Embryonic facial prominence (tissue), 1 donor: ENCODE data around the gene PHF14.

ENCODE experiments used
- DNase-seq: peaks from one replicate; pipeline ENCODE4 v3.0.0-alpha.2; 2016; ENCODE audit errors: extremely low spot score

The PHF14 gene

GRCh38 chr7:11170863-11171568, 197.3 kb downstream of the PHF14 start:
- no peak for DNase-seq

- DNase-seq = no peak
Measured at GRCh38 chr7:11171569-11172192, 198.0 kb downstream of the PHF14 start.

GRCh38 chr7:11172835-11173234, 199.2 kb downstream of the PHF14 start:
- no peak for DNase-seq

DNA sequence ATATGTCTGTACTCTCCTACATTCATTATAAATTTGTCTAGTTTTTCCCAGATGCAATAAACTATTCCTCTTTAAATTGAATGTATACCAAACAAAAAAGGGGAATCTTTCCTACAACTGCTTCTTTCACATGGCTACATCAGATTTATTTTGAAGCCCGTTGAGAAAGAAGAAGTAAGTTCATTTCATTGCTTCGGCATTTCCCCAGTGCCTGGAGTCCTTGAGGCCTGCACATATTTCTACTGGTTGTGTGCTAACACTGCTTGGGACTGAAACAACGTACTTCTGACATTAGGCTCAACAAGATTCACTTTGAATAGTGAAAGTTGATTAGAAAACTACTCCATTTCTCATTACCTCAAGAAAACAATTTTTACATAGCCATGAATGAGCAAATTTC, 201.7 kb downstream of the PHF14 start:
- no peak for DNase-seq

- no peak for DNase-seq
Measured at GRCh38 chr7:11175887-11176286, 202.2 kb downstream of the PHF14 start.

GRCh38 chr7:11176985-11177555, 203.4 kb downstream of the PHF14 start:
- DNase-seq = no peak

GRCh38 chr7:11177793-11178192, 204.1 kb downstream of the PHF14 start:
- DNase-seq = no peak

DNA sequence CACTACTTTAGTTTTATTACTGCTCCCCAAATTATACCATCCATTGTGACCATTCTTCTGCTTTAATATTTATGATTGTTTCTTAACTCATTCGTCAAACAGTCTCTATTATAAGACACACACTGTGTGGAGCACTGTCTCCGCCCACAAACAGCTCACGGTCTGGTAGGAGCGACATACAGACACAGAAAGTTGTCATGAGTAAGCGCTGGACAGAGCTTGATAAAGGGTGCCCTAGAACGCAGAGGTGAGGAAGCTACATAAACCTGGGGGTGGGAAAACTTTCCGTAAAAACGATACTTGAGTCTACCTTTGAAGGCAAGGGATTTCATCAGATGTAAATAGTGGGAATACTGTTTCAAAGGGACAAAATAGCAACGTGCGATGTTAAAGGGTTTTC, 207.9 kb downstream of the PHF14 start:
- DNase-seq = no peak

DNA sequence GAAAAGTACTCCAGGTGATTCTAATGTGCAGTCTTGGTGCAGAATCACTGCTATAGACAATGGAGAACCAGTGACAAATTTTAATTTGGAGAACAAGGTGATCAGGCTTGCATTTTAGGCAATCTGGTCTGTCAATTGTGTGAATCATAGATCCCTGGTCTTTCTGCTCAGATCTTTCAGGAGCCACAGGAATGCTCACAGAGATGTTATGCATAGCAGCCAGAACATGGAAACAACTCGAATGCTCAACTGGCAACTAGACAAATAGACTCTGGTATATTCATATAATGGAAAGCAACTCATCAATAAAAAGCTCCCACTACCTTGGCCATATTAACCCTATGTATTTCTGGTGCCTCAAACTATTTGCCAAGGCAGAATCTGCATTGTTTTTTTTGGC, 209.1 kb downstream of the PHF14 start:
- no peak for DNase-seq

- DNase-seq = no peak
Measured at GRCh38 chr7:11185179-11185815, 211.6 kb downstream of the PHF14 start.

DNA sequence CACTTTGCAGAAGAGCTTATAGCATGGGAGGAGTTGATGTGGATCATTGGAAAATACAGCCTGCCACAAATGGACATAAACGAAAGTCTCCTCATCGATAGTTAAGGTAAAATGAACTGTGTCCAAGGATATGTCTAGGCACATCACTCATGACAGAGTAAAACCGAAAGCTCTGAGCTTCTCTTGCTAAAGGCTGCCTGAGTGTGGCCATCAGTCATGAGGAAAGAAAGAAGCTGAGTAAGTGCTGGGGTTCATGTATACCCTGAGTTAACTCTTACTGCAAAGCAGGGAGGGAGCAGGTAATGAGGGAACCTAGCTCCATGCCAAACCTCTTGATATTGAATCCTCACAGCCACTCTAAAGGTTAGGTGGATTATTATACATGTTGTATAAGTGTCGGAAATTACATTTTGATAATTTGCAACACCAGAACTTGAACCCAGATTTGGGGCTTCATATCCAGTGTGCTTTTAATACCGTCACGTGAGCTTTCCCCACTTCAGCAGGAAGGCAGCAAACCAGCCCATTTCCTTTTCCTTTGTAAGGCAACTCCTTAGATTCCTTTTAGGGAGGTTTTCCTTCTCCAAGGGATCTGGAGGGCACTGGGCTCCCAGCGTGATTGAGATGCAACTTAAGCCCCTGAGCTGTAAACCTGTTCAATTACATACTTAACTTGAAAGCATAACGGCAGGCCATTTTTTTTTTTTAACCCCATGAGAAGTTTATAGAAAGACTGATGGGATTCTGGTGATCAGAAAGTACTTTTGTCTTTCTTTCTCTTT, 215.0 kb downstream of the PHF14 start:
- no peak for DNase-seq

DNA sequence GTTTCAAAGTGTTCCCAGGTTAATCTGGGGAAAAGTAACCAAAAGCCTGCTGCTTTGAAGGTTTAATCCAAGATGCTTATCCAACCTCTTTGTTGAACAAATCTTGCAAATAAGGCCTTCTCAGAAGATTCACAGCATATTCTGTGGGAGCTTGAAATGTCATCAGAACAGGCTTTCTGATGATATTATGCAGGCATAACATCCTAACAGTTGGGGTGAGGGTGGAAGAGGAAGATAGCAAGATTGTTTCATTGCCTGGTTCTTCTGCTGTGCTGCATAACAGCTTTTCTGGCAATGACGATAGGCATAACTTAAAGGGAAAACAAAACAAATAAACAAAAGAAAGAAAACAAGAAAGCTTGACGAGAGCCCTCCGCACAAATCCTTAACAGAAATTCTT, 217.4 kb downstream of the PHF14 start:
- no peak for DNase-seq

DNA sequence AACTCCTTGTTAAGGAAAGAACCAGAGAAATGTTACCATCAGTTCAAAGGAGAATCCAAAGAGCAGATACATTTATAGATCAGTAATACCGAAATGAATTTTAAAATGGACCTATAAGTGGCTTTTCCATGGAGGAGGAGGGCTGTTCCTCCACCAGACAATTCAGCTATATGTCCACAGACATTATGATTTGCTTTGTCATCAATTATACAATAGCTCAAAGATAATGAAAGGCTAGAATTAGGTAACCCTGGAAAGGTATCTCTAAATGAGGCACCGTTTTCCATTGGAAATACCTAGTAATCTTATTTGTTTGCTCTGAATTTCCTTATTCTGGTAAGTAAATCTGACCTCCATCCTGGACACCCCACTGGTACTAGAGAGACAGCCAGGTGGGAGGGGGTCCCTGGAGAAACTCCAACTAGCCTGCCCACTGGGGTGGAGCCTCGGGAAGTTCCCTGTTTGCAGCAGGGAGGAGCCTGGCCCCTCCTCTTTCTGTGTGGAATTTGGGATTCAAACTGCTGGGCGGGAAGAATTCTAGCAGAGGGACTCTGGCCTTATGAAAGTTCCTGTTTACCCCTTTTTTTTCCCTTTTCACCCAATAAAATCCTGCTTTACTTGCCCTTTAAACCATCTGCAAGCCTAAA, 218.0 kb downstream of the PHF14 start:
- no peak for DNase-seq

DNA sequence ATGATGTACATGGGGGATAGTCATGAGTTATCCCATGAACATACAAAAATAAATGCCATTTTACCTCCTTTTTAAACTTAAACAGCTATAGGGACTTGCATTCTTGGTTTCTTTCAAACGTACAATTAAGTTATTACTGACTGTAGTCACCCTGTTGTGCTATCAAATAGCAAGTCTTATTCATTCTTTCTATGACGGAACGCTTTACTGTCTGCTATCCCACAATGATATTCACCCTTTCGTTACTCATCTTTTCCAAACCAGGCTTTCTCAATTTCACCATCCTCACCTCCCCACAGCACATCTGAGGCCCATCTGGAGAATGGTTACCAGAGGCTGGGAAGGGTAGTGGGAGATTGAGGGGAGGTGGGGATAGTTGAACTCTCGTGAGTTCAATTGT, 218.8 kb downstream of the PHF14 start:
- DNase-seq = no peak

- DNase-seq = no peak
Measured at GRCh38 chr7:11193131-11193867, 219.6 kb downstream of the PHF14 start.

DNA sequence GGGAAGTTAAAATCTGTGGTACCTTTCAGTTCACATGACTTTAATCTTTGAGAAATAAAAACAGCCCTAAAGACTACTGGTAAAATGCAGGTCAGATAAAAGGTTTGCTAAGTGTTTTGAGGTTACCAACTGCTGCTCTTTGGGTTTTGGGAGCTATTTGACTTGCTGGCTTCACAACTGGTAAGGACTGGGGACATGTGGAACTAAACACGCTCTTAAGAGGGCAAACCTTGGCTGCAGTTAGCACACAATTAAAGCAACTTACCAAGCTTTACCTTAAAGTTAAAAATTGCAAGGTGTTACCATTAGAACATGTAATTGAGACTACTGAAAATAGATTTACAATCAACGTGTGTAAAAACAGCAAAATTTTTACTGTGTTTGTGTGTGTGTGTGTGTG, 220.2 kb downstream of the PHF14 start:
- DNase-seq = no peak

GRCh38 chr7:11194492-11194891, 220.8 kb downstream of the PHF14 start:
- DNase-seq = no peak

DNA sequence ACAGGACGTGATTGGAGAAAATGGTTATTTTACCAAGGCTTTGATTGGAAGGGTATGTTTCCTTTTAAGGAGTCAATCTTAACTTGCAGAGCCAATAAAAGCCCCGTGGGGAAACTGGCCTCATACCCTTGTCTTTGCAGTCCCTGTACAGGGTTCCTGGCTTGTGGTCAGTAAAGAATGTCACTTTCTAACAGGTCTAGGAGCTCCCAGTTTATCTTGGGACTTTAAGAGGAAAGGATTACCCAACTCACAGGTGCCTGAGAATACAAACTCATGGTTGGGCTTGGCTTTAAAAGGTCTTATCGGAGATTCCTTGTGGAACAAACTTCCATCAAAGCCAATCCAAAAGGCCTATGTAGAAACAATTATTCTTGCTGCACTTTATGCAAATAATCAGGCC, 221.8 kb downstream of the PHF14 start:
- DNase-seq = no peak

DNA sequence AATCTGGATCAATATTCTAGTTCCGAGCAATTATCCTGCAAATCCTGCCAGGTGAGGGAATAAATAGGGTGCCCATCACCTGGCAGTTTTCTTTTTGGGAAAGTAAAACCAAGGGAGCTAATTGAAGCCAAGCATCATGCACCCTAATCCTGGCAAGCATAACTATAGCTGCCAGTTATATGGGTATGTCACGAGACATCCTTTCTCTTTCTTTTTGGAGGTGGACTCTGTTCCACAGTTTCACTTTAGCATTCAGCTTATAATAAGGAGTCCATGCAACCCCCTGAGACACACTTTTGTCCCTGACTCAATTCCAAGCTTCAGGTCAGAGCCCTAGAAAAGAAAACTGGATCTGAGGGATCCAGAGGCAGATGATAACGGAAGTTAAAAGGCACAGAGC, 222.5 kb downstream of the PHF14 start:
- no peak for DNase-seq

DNA sequence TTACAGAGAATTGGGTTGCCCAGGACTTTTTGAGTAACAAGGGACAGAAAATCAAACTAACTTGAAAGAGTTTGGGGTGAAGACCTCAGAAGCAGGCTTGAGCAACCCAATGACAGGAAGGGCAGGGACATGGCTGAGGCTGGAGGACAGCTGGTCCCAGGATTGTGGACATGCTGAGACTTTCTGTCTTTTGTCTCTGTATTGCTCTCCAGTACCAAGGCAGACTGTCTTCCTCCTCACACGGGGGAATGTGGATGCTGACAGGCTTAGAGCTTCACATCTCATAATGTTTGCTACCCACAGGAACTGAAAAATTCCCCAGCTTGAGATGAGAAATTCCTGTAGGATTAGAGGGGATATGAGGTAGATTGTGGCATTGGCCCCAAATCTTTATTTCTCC, 229.6 kb downstream of the PHF14 start:
- DNase-seq = no peak

DNA sequence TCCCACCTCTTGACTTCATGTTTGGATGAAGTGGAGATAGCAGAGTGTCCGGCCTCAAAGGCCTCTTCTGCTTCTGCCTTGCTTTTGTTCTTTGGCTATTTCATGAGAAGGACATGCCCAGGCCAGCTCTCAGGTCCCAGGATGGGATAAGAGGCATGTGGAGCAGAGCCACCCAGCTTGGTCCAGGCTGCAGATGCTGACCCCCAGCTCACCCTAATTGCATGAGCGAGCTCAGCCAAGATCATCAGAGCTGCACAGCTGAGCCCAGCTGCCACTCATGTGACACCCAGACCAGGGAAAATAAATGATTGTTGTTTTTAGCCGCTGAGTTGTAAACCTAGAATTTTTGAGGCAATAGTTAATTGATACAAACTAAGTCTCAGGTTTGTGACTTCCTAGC, 230.0 kb downstream of the PHF14 start:
- no peak for DNase-seq
